Measurements from ENCODE around the gene DIS3L2.
"Not testable (repeated sequence)": the region's sequence is repeated elsewhere in the genome, so short reads cannot be mapped to it uniquely, and the experiment has no call there.

DIS3L2 gene

DNA sequence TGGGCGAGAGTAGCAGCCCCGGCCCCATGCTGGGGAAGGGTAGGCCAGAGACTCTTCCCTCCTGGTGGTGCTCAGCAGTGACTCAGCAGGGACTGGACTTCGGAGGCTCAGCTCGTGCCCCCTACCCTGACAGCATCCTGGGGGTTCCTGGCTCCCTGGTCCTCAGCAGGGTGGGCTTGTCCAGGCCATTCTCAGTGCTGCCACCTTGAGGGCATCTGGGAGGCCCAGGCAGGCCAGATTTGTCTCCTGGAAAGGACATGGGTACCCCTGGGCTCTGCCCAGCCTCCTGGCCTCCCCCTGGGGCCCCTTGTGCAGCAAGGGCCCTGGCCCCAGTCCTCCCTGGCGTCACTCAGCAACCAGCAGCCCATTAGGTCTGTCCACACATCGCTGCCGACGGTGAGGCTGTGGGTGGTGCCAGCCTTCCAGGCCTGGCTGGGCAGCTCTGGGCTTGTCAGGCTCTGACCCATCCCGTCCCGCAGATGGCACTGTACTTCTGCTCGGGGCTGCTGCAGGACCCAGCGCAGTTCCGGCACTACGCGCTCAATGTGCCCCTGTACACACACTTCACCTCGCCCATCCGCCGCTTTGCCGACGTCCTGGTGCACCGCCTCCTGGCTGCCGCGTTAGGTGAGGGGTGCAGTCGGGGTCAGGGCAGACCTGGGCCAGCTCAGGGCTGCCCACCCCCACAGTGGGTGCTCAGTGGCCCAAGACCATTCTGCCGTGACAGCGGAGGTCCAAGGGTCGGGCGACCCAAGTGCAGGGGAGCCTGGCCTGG, 372.0 kb downstream of the DIS3L2 start:
- no peak for DNase-seq (ENCODE audit: low read depth)

GRCh38 chr2:232334136-232334884, 372.8 kb downstream of the DIS3L2 start:
- DNase-seq (ENCODE audit: low read depth): not testable (repeated sequence)

- DNase-seq (ENCODE audit: low read depth): not testable (repeated sequence)
Measured at GRCh38 chr2:232334885-232335205, 373.3 kb downstream of the DIS3L2 start.

- DNase-seq (ENCODE audit: low read depth): not testable (repeated sequence)
Measured at GRCh38 chr2:232335206-232335858, 373.8 kb downstream of the DIS3L2 start.

DNA sequence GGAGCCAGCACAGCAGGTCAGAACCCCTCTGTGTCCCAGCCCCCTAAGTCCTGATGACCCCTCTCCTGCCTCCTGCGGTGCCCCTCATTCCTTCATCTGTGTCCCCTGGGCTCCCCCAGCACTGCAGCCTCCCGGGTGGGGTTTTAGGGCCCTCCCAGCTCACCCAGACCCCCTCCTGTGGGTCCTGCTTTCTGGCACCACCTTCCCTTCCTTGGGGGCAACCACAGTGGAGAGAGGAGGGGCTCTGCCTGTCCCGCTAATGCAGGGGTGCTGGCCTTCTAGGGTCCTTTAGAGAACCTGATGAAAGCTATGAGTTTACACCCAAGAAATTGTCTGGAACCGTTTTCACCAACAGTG, 374.3 kb downstream of the DIS3L2 start:
- DNase-seq (ENCODE audit: low read depth): no peak

GRCh38 chr2:232336241-232336736, 374.8 kb downstream of the DIS3L2 start:
- DNase-seq (ENCODE audit: low read depth): no peak

- no peak for DNase-seq (ENCODE audit: low read depth)
Measured at GRCh38 chr2:232336981-232337720, 375.6 kb downstream of the DIS3L2 start.

GRCh38 chr2:232338094-232338758, 376.7 kb downstream of the DIS3L2 start:
- not testable (repeated sequence) for DNase-seq (ENCODE audit: low read depth)

DNA sequence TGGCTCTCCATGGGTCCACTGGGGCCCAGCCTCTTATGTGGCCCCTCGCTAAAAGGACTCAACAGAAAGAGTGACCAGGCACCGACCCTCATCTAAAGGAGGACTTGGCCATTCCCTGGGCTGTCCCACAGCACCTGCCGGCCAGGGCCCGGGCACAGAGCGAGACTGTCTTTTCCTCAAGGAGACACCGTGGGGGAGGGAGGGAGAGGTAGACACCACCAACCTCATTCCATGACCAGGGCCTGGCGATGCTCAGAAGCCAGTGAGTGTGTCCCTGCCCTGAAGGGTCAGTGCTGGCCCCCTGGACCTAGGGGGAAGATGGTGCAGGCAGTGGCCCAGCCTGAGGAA, 377.2 kb downstream of the DIS3L2 start:
- no peak for DNase-seq (ENCODE audit: low read depth)

DNA sequence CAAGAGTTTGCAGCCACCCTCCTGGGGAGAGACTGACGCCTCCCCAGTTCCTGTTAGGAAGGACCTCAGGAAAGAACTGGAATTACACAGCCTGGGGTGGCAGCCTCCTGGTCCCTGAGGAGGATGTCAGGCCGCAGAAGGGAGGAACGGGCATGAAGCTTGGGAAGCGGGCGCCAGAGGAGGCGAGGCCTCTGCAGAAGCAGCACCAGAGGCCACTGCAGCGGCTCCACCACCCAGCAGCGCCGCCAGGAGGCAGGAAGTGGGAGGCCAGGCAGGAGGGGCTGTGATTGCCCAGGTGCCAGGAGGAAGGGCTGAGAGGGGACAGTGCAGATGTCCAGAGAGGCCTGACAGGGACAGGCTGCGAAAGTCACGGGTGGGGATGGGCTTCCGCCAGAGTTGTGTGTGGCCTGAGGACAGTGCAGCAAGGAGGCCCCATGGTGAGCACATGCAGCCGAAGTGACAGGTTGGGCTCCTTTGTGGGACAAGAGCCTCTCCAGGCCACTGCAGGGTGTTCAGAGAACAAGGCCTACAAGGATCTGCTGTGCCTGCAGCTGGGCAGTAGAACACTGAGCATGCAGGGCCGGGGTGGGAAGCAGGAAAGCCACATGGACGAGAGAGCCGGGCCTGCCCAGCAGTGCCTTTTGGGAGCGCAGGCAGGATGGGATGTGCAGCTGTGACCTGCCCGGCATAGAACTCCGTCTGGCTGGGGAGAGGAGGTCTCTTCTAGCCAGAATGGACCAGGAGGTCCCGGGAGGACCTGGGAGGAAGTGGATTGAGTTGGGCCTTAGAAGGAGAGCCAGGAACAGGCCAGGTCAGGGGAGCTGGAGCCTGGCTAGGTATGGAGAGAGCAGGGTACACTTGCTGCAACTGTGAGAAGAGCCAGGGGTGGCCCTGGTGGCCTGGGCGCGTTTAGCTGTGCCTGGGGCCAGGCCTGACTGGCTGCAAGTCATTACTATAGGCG, 377.9 kb downstream of the DIS3L2 start:
- DNase-seq (ENCODE audit: low read depth): no peak

DNA sequence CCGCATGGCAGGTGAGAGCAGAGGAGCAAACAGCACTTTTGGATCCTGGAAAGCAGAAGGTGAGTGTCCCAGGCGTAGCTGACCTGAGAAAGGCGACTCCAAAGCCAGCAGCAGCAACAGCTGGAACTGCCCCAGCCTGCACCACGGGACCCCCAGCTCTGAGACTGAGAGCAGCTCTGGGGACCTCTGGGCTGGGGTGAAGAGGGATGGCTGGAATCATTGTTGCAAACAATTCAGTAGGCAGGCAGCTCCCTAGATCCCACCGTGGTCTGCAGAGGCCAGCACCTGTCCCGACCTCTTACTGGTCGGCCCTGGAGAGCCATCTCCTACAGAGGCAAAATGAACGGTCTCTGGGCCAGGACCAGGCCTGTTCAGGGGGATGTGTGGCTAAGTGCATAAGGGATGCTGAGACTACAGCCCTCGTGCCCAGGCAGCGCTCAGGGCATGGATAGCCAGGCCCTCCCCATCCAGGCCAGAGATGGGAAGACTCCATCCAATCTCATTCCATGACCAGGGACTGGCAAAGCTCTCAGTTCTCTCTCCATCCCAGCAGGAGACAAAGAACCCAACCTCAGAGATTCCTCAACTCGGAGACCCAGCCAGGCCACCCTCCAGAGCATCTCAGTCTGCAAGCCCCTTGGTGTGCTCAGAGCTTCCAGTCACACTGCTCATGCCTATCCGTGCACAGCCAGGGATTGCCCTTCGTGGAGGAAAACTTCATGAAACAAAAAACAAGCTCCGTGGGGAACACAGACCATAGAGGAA, 378.8 kb downstream of the DIS3L2 start:
- no peak for DNase-seq (ENCODE audit: low read depth)

- DNase-seq (ENCODE audit: low read depth): no peak
Measured at GRCh38 chr2:232341061-232341738, 379.7 kb downstream of the DIS3L2 start.

GRCh38 chr2:232341739-232342126, 380.2 kb downstream of the DIS3L2 start:
- no peak for DNase-seq (ENCODE audit: low read depth)

- no peak for DNase-seq (ENCODE audit: low read depth)
Measured at GRCh38 chr2:232342635-232343565, 381.4 kb downstream of the DIS3L2 start.

GRCh38 chr2:232343821-232344220, 382.3 kb downstream of the DIS3L2 start:
- no peak for DNase-seq (ENCODE audit: low read depth)

DNA sequence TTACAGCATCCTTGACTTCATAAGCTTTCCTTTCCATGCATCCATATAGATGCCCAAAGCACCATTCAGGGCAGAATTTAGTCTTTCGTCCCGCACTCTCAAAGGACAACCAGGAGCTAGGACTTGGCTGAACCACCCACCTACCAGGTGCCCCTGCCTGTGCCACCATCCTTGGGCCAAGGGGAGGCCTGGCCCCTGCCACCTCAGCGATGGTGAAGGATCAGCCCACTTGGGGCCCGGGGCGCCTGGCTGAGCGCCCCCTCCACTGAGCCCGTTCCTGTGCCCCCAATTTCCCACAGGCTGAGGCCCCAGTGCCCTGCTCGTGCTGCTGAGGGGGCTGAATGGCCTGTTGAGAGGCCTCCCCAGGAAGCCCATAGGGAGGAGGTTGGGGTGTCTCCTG, 383.7 kb downstream of the DIS3L2 start:
- DNase-seq (ENCODE audit: low read depth): no peak

DNA sequence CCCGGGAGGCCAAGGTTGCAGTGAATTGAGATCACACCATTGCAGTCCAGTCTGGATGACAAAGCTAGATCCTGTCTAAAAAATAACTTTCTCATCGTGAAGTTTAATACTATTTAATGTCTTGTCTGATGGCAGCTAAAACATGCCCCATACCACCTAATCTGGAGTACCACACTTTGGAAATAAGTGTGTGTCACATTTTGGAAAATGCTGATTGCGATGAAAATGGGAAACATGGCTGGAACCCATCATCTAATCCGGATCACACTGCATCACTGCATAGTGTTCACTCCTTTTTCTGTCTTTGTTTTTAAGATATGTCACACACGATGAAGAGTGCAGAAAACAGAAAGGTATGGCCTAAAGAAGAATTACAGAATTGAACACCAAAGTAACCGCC, 385.9 kb downstream of the DIS3L2 start:
- no peak for DNase-seq (ENCODE audit: low read depth)

DNA sequence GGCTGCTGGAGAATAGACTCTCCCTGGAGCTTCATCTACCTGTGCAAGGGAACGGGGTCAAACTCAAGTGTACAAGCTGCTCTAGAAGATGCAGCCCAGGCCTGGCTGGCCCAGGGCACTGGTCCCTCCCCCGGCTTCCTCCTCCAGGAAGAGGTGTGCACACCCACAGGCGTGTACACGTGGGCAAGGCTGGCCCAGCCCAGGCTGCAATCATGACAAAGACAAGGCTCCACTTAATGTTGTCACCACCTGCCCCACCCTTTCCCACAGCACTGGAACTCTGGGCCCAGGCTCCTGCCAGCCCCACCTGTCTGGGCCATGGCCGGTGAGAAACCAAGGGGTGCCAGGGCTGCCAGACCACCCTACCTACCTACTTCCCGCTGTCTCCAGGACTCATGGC, 387.4 kb downstream of the DIS3L2 start:
- no peak for DNase-seq (ENCODE audit: low read depth)
